HTR-8/SVneo (cell line): ENCODE measurements around the gene CDC42SE1.

Experiments
- DNase-seq: peaks from one replicate; pipeline ENCODE4 v3.0.0; 2011; ENCODE audit warnings: low spot score, mixed read lengths; ENCODE audit not compliant: insufficient read length
- FAIRE-seq: peaks from 2 replicates; lab custom pipeline; 2011; peaks lifted over from hg19 to GRCh38; lab: Jason Lieb, UNC

The CDC42SE1 gene

DNA sequence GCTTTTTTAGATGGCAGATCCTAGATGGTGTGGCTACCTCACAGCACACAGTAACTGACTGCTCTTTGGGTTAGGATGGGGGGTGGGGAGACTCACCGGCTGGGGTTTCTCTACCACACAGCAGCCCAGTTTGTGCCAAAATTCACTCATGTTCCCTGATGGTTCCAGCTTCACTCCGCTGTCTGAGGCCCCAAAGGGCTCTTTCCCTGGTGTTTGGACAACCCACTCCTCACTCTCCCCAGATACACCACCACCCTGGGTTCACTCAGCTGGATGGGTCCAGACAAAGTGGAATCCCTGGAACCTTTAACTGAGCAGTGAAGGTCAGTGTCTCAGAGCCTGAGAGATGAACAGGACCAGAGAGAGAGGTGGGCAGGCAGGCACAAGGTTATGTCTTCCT is 3.8 kb downstream of the CDC42SE1 start:
- DNase-seq (no peak), FAIRE-seq (no peak)

DNA sequence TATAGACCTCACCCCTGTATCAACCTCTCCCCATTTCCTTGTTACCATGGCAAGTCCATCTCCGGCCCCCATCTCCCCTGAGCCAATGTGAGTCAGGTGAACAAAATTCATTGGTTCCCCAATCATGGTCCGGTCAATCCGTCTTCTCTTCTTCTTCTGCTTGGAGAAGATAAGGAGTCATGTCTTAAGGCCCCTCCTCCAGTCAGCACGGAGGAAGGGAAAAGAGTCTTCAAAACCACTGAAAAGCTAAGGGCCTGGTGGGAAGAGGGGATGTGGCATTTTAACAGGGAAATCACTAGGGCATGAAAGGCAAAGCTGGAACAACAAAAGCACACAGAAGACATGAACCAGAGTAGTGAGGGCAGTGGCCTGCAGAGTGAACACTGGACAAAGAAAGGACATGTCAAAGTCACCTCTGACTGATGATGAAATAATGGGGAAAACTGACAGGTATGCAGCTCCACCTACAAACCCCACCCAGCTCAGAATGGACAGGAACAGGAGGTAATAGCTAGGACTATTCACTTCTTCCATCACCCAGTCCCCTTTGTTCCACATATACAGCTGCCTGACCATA is 4.4 kb downstream of the CDC42SE1 start:
- no peak for FAIRE-seq

DNA sequence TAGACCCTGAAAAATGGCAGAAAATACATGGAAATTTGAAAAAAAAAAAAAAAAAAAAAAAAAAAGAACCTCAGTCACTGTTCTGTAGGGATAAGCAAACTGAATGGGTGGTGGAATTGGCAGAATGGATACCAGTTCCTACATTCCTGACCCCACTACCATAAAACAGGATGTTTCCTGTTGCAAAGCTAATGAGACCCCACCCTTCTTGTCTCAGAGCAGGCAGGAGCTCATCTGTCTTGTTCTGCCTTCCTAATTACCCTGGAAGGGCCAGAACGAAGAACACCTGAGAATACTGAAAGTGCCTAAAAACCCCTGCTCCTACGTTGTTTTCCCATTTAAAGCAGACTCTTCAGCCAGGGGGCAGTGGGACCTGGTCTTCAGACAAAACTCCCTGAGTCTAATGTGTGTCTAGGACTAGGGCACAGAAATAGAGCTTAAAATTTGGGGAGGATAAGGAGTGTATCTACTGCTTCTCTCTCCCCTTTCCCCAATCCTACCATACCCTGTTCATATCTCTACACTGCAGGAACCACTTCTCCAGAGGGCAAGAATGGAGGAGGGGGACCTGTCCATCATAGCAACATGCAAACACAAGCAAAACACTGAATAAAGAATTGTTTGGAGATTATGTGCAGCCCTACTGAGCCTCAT is 7.9 kb downstream of the CDC42SE1 start:
- FAIRE-seq (no peak), DNase-seq (no peak)

More for the DNA sequence above, 4.4 kb downstream of the CDC42SE1 start:
- DNase-seq = no peak

DNA sequence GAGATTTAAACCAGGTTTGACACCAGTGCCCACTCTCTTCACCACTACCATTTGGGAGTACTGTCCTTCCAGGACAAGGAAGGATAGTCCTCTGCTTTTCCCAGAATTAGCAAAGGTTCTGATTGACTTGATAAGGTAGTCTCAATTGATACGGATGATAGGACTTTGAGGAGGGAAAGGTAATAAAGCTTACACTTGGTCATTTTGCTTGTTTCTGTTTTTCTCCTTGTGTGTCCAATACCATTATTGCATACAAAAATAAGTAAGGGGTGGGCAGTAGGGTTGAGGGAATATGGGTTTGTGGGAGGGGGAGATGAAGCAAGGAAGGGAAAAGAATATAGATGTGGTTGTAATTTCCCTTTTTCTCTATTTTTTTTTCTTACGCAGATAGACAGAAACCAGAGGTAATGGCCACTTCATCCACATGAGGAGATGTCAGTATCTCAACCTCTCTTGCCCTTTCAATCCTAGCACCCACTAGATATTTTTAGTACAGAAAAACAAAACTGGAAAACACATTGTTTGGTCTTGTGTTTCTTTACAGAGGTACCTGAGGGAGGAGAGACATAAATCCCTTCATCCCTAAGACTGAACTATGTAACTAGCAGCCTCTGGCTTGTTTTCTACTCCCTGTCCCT is 9.3 kb downstream of the CDC42SE1 start:
- DNase-seq = no peak
- no peak for FAIRE-seq

DNA sequence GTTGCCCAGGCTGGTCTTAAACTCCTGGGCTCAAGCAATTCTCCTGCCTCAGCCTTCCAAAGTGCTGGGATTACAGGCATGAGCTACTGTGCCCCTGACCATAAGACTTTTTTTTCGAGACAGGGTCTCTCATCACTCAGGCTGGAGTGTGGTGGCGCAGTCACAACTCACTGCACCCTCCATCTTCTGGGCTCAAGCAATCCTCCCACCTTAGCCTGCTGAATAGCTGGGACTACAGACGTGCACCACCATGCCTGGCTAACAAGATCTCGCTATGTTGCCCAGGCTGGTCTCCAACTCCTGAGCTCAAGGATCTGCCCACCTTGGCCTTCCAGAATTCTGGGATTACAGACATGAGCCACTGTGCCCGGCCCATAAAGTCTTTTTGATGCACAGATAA is 10.0 kb downstream of the CDC42SE1 start:
- DNase-seq (no peak), FAIRE-seq (no peak)

DNA sequence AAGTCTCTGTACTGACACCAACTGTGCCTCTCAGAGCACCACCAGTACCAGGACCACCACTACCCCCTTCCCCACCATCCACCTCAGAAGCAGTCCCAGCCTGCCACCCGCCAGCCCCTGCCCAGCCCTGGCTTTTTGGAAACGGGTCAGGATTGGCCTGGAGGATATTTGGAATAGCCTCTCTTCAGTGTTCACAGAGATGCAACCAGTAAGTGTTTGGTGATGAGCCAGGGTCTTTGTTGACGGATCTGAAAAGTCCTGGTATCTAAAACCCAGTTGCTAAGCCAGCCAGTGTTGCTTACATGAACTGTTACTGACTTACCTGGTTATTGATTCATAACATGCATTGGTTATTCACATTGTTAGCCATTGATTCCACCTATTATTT is 10.8 kb downstream of the CDC42SE1 start:
- DNase-seq (no peak), FAIRE-seq (no peak)

DNA sequence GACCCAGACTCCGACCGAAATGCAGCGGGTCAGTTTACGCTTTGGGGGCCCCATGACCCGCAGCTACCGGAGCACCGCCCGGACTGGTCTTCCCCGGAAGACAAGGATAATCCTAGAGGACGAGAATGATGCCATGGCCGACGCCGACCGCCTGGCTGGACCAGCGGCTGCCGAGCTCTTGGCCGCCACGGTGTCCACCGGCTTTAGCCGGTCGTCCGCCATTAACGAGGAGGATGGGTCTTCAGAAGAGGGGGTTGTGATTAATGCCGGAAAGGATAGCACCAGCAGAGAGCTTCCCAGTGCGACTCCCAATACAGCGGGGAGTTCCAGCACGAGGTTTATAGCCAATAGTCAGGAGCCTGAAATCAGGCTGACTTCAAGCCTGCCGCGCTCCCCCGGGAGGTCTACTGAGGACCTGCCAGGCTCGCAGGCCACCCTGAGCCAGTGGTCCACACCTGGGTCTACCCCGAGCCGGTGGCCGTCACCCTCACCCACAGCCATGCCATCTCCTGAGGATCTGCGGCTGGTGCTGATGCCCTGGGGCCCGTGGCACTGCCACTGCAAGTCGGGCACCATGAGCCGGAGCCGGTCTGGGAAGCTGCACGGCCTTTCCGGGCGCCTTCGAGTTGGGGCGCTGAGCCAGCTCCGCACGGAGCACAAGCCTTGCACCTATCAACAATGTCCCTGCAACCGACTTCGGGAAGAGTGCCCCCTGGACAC is 11.3 kb downstream of the CDC42SE1 start:
- DNase-seq (no peak), FAIRE-seq (no peak)

DNA sequence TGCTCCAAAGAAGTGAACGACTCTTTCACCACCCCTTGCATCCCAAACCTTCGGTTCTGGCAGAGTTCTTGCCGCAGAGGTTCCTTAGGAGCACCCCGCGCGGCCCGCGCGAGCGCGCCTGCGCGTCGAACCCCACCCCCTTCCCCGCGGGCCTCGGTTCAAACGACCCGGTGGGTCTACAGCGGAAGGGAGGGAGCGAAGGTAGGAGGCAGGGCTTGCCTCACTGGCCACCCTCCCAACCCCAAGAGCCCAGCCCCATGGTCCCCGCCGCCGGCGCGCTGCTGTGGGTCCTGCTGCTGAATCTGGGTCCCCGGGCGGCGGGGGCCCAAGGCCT is 11.9 kb downstream of the CDC42SE1 start, which contains the start of gene C1orf56:
Gene C1orf56, plus strand, starts transcription at position 161 of the 334 bp plus-strand sequence. Its CDS starts 97 bp downstream, at position 258.
- FAIRE-seq = no peak
- DNase-seq = no peak

DNA sequence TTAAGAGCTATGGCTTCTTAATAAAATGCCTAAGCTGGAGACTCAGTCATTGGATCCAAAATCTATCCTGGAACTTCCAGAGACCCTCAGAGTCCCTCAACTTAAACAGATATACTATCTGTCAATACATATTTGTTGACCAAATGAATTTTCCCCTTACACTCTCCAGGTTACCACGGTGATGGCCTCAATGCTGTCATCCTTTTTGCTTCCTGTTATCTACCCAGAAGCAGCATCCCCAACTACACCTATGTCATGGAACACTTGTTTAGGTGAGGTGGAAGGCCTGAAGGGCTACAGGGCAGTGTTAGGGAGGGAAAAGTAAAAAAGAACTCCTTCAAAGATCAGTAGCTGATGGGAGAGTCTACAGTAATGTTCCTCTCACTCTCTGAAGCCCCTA is 16.3 kb downstream of the CDC42SE1 start:
- FAIRE-seq (no peak), DNase-seq (no peak)

DNA sequence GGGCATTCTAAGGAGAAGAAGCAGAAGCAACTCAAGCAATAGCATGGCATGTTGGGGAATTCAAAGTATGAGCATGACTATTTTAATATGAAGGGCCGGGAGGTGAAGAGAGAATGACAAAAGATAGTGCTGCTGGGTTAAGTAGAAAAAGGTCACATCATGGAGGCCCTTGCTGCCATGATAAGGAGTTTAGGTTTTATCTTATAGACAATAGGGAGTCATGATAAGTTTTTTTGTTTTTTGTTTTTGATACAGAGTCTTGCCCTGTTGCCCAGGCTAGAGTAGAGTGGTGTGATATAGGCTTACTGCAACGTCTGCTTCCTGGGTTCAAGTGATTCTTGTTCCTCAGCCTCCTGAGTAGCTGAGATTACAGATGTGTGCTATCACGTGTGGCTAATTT is 19.9 kb downstream of the CDC42SE1 start:
- no peak for FAIRE-seq

DNA sequence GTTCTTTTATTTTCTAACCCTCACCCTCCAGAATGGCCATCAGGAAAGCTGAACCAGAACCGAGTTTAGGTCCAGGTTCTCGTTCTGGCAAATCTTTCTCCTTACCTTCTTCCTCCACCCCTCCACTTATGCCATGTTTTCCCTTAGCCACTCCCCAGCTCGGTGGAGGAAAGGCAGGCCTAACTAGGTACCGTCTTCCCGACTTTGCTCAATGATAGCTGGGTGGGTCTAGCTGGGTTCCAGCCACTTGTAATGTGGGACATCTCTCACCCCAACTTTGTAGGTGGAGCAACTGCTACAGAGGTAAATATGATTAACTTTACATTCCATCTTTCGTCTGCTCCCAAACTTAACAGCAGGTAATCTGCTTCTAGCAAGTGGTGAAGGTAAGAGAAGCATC is 22.4 kb downstream of the CDC42SE1 start:
- no peak for FAIRE-seq

More for the DNA sequence above, 19.9 kb downstream of the CDC42SE1 start:
- no peak for DNase-seq

DNA sequence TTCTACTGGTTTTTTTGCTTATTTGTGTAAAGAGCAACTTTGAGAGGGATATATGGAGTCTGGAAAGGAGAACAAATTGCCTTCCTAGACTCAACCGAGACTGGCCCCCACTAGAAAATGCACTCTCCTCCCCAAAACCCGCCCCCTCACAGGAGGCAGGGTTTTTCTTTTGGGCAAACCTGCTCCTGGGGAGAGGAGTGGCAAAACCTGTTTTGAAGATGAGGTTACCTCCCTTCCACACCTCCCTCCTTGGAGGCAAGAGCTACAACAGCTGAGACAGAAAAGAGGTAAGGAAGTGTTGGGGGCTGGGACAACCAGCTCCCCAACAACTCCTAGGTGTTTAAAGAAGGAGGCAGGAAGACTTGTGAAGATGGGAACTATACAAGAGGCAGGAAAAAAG is 23.1 kb downstream of the CDC42SE1 start, which contains the start of gene BNIPL:
Gene BNIPL, plus strand, starts transcription at position 231 of the 400 bp plus-strand sequence. Its CDS starts 140 bp downstream, at position 371.
- FAIRE-seq (no peak), DNase-seq (no peak)

More for the DNA sequence above, 22.4 kb downstream of the CDC42SE1 start:
- no peak for DNase-seq

DNA sequence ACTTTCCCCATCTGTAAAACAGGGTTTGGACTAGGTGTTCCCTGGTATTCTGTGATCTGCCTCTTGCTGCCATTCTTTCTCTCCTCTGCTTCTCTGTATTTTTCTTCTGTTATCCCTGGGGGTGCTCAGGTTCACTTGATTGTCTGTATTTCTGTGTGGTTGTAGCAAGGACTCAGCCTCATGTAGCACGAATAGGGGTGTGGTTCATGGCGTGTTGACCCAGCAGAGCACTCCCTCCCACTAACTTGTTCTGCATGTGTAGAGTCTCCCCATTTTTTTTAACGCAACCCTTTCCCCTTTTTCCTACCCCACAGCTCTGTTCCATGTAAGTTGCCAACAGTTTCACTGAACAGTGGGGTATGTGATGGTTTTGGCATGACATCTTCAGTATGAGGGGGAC is 24.3 kb downstream of the CDC42SE1 start:
- FAIRE-seq = no peak
- DNase-seq = no peak

DNA sequence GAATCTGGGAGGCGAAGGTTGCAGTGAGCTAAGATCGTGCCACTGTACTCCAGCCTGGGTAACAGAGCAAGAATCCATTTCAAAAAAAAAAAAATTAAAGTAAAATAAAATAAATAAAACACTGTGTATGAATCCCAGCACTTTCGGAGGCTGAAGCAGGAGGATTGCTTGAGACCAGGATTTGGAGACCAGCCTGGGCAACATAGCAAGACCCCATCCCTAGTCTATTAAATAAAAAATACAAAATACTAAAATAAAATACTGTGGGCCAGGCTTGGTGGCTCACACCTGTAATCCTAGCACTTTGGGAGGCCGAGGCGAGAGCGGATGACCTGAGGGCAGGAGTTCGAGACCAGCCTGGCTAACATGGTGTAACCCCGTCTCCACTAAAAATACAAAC is 27.3 kb downstream of the CDC42SE1 start:
- DNase-seq (no peak), FAIRE-seq (no peak)

DNA sequence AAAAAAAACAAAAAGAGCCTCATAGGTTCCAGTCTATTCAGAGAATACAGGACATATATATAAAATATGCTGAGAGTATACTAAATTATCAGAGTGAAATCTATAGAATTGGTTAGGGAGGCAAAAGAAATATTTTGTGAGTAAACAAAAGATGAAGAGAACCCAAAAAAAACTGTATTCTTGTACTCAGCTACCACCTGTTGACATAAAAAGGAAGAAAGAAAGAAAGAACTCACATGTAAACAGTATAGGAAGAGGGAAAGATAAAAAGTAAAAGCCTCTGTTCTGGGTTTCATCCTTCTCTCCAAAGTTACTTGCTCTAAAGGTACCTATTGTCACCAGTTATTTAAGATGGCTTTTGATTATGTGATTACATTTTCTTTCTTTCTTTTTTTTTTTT is 33.0 kb downstream of the CDC42SE1 start:
- FAIRE-seq = no peak

DNA sequence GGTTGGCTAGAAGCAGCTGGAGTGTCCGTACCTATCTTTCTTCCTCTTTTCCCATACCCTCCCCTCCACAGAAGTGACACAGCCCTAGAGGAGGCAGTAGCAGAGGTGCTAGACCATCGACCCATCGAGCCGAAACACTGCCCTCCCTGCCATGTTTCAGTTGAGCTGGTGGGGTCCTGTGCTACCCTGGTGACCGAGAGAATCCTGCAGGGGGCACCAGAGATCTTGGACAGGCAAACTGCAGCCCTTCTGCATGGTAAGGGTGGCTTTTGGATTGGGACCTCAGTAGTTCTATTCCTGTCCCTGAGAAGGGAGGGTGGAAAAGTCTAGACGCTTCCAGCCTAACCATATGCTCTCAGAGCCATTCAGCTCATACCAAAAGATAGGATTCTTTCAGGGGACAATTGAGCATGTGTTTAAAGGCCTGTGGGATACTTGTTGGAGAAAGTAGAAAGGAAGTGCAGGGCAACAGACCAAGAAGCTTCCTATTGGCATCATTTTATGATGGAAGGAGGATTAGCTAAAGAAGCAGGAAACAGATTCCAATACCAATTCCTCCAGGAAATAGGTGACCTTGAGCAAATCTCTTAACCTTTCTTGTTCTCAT is 34.8 kb downstream of the CDC42SE1 start:
- no peak for FAIRE-seq
- peak; percentile 54 for DNase-seq

More for the DNA sequence above, 33.0 kb downstream of the CDC42SE1 start:
- DNase-seq = no peak

DNA sequence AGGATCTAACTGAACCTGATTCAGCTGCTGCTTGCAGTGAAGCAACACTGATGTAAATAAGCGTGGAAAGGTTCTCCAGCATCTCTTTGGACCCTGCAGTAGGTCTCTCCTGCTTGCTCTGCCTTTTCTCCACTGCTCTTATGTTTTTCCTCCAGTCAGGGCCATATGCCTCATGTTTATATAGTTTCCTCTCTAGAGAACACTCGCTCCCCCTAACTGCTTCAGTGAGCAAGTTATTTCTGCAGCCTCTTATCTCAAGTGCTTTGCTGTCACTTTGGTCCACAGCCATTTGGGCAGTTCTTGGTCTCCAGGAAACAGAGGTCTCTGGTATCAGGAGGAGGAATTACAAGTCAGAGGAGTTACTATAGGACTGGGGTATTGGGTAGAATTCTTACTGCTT is 45.9 kb downstream of the CDC42SE1 start:
- FAIRE-seq (no peak), DNase-seq (no peak)

DNA sequence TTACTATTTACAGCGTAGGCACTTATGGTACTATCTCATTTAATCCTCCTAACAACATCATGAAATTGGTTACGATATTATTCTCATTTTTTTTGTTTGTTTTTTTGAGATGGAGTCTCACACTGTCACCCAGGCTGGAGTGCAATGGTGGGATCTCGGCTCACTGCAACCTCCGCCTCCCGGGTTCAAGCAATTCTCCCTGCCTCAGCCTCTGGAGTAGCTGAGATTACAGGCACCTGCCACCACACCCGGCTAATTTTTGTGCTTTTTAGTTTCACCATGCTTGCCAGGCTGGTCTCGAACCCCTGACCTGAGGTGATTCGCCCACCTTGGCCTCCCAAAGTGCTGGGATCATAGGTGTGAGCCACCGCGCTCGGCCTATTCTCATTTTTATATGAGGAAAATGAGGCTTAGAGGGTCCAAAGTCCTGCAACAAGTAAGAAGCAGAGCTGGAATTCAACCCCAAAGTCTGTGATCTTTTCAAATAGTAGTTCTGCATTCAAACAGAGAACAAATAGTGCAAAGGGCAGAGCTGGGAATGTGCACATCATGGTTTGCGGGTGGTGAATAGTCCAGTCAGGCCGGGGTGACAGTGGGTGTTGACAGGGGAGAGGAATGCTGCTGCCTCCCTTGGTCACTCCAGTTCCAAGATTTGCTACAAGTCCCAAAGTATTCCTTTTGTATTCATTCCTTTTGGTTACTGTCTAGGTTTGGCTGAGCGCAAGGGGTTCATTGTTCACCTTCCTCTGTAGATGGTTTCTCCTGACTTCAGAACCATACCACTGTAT is 46.5 kb downstream of the CDC42SE1 start:
- FAIRE-seq (no peak), DNase-seq (no peak)

DNA sequence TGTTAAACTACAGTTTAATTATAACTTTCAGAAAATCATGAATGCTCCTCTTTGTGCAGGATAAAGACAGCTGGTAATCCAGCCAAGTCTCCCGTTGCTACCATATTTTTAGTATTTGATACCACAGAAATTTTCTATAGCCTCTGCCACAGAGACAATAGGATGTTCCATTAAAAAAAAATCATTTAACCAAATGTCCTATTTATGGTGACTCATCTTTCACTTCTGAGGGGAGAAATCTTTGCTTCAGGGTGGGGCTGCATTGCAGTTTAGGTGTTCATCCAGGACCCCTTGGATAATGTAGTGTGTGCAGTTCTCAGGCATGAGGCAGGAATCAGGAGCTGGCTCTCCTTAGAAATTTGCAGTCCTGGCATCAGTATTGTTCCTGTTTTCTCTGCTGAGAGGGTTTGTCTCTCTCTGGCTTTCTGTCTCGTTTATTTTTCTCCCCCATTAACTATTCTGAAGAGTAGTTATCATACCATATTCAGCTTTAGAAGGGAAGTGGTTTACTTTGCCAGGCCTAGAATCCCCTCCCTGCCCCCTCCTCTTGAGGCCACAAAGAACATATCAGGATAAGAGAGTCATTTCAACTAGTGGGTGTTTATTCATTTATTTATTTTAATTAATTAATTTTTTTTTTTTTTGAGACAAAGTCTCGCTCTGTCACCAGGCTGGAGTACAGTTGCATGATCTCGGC is 48.1 kb downstream of the CDC42SE1 start:
- no peak for DNase-seq
- FAIRE-seq = no peak
